ENCODE results near the gene CRACDL.

GRCh38 chr2:98757904-98758421, 178.1 kb downstream of the CRACDL start:
- TF ChIP-seq CTCF (optimal IDR thresholded peaks at IDR 0.05 in 1 of 3, IDR thresholded peaks at IDR 0.05 in 1 of 3, conservative IDR thresholded peaks at IDR 0.05 in 1 of 3; ENCODE audit: extremely low read depth in 1 of 3, insufficient read depth in 2 of 3, low read length in 3 of 3) (peak in 1 of 3 experiments; percentile 6), EZH2 (IDR thresholded peaks at IDR 0.05; ENCODE audit: low read length) (no peak)

All from keratinocyte (primary cell).